T-helper 1 cell treated with Interleukin-12 subunit alpha and Interleukin-12 subunit beta and Interleukin-4 antibody, amounts not matched to agents 30 μg/mL and 1 μg/mL, for 36 hours (primary cell): ENCODE data around the gene CSNK1A1L.
"Not testable (repeated sequence)": the region's sequence is repeated elsewhere in the genome, so short reads cannot be mapped to it uniquely, and the experiment has no call there.

Experiments used
- H3K27ac Mint-ChIP-seq: one replicate; pipeline ENCODE4 v1.8.0; 2021; ENCODE audit warnings: mild to moderate bottlenecking, mixed read lengths
- H3K27me3 Mint-ChIP-seq: one replicate; pipeline ENCODE4 v1.8.0; 2021; ENCODE audit warnings: low read depth, mixed read lengths
- H3K36me3 Mint-ChIP-seq: one replicate; pipeline ENCODE4 v1.8.0; 2021; ENCODE audit warnings: low read depth, mixed read lengths
- H3K4me1 Mint-ChIP-seq: one replicate; pipeline ENCODE4 v1.8.0; 2021; ENCODE audit warnings: low read depth, mixed read lengths
- H3K4me3 Mint-ChIP-seq: one replicate; pipeline ENCODE4 v1.8.0; 2021; ENCODE audit warnings: mild to moderate bottlenecking, moderate library complexity, mixed read lengths
- H3K9me3 Mint-ChIP-seq: one replicate; pipeline ENCODE4 v1.8.0; 2021; ENCODE audit warnings: mixed read lengths

Gene CSNK1A1L

DNA sequence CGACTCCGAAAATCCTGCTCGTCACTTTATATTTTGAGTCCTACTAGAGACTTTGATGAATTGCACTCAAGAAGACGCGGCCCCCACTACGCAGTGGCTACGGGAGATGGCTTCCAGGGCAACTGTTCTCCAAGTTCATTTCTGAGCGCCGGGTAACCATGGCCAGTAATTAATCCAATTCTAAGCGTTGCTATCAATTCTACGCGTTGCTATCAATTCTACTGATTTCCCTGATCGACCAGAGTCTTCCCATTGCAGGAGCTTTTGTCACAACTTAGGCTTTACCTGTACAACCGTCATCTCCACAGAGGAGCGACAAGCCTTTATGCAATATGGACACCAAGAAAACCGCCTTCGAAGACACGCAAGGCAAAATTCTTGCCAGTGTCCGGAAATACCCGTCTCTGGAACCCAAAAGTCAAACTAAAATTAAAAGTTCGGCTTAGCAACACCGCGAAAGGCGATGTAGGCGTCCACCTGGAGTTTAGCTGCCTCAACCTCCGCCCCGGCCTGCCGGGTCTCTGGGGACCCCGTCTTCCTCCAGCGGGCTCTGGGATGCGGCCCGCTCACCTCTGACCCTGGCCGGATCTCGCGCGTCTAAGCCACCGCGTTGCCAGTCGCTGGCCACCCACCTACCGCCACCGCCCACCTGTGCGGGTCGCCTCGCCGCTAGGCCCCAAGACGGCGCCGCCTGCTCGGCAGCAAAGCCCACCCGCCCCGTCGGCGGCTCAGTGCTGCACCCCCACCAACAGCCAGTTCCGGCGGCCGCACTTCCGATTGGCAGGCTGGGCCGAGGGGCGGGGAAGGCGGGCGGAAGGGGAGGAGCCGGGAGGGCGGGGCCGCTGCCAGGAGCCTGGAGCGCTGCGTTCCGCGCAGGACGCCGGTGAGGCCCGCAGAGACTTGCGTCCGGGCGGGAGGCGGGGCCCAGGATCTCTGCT lies 46.3 kb downstream of the CSNK1A1L start, which contains the start of gene SUPT20H:
SUPT20H (minus strand) TSS at position 779 of the 938 bp plus-strand sequence. CDS start 8,198 bp downstream, outside the sequence.
- H3K27me3 Mint-ChIP-seq, result peaks cover under 1% of the 10 kb centered on the region
- H3K9me3 Mint-ChIP-seq, result no peaks in the 10 kb centered on the region
- H3K27ac Mint-ChIP-seq, result peak within 1 kb of the TSS; percentile 98
- H3K4me1 Mint-ChIP-seq, result peaks cover 21% of the 10 kb centered on the region
- peak within 1 kb of the TSS; percentile 97 for H3K4me3 Mint-ChIP-seq
- H3K36me3 Mint-ChIP-seq, result peaks cover 19% of the 10 kb centered on the region

- Mint-ChIP-seq H3K4me1 (peaks cover 27% of the 10 kb centered on the region), H3K36me3 (peaks cover 36% of the 10 kb centered on the region)
- H3K27ac Mint-ChIP-seq, result not testable (repeated sequence)
Measured at GRCh38 chr13:37056228-37056627, 49.2 kb downstream of the CSNK1A1L start.

More at GRCh38 chr13:37056228-37056627, 49.2 kb downstream of the CSNK1A1L start:
- H3K4me3 Mint-ChIP-seq, H3K9me3 Mint-ChIP-seq, H3K27me3 Mint-ChIP-seq: not testable (repeated sequence)
